Trophoblast cell (in vitro differentiated cells and primary cell): ENCODE results near the gene NABP1.
A peak's percentile ranks its signal among the peaks of the same experiment; 100 is the strongest.

Source experiments
- DNase-seq, 2 donors: peaks; one replicate each; pipeline ENCODE4 v3.0.0-alpha.2; 2016
- H2AFZ ChIP-seq: 2 replicates; pipeline ENCODE4 v1.6.1; 2013; ENCODE audit warnings: low read length, moderate library complexity, mild to moderate bottlenecking; ENCODE audit not compliant: insufficient read depth, poor library complexity
- H2AK5ac ChIP-seq: 2 replicates; pipeline ENCODE4 v1.6.1; 2013; ENCODE audit warnings: mild to moderate bottlenecking, low read length
- H2BK120ac ChIP-seq: 2 replicates; pipeline ENCODE4 v1.6.1; 2013; ENCODE audit warnings: low read length, mild to moderate bottlenecking, moderate library complexity; ENCODE audit not compliant: insufficient read depth, poor library complexity
- H2BK12ac ChIP-seq: 2 replicates; pipeline ENCODE4 v1.6.1; 2013; ENCODE audit warnings: mild to moderate bottlenecking, low read length, moderate library complexity
- H2BK5ac ChIP-seq: 2 replicates; pipeline ENCODE4 v1.6.1; 2013; ENCODE audit warnings: low read length, low read depth, moderate library complexity, mild to moderate bottlenecking; ENCODE audit not compliant: poor library complexity
- H3K14ac ChIP-seq: 2 replicates; pipeline ENCODE4 v1.6.1; 2013; ENCODE audit warnings: mild to moderate bottlenecking, low read length
- H3K18ac ChIP-seq: 2 replicates; pipeline ENCODE4 v1.6.1; 2013; ENCODE audit warnings: mild to moderate bottlenecking, low read length
- H3K23ac ChIP-seq: 2 replicates; pipeline ENCODE4 v1.6.1; 2013; ENCODE audit warnings: low read length
- H3K27ac ChIP-seq: 2 replicates; pipeline ENCODE4 v1.5.1; 2013; ENCODE audit warnings: low read depth, mild to moderate bottlenecking, inconsistent platforms, low read length, moderate library complexity
- H3K27me3 ChIP-seq: 2 replicates; pipeline ENCODE4 v1.6.1; 2013; ENCODE audit warnings: inconsistent platforms, mild to moderate bottlenecking, low read length, moderate library complexity; ENCODE audit not compliant: insufficient read depth
- H3K36me3 ChIP-seq, 2 experiments: 1 replicate in 1 of 2; 2 replicates in 1 of 2; pipeline ENCODE4 v1.6.1; 2013; ENCODE audit warnings: low read length in 2 of 2, mild to moderate bottlenecking in 2 of 2, moderate library complexity in 1 of 2; ENCODE audit not compliant: insufficient read depth in 2 of 2, control insufficient read depth in 1 of 2
- H3K4ac ChIP-seq: 2 replicates; pipeline ENCODE4 v1.6.1; 2013; ENCODE audit warnings: low read depth, mild to moderate bottlenecking, low read length, moderate library complexity
- H3K4me1 ChIP-seq, 2 experiments: 1 replicate in 1 of 2; 2 replicates in 1 of 2; pipeline ENCODE4 v1.6.1; 2013; ENCODE audit warnings: low read length in 2 of 2, mild to moderate bottlenecking in 2 of 2, moderate library complexity in 1 of 2; ENCODE audit not compliant: insufficient read depth in 2 of 2, control insufficient read depth in 1 of 2
- H3K4me2 ChIP-seq: 2 replicates; pipeline ENCODE4 v1.6.1; 2013; ENCODE audit warnings: inconsistent platforms, mild to moderate bottlenecking, low read length, moderate library complexity
- H3K4me3 ChIP-seq: 2 replicates; pipeline ENCODE4 v1.5.1; 2013; ENCODE audit warnings: mild to moderate bottlenecking, low read depth, low read length, inconsistent platforms
- H3K79me1 ChIP-seq: one replicate; pipeline ENCODE4 v1.6.1; 2013; ENCODE audit warnings: low read length
- H3K79me2 ChIP-seq: 2 replicates; pipeline ENCODE4 v1.6.1; 2013; ENCODE audit warnings: low read length, mild to moderate bottlenecking; ENCODE audit not compliant: control insufficient read depth, insufficient read depth, poor library complexity
- H3K9ac ChIP-seq: 2 replicates; pipeline ENCODE4 v1.6.1; 2013; ENCODE audit warnings: mild to moderate bottlenecking, low read length
- H3K9me3 ChIP-seq: 2 replicates; pipeline ENCODE4 v1.6.1; 2013; ENCODE audit warnings: low read depth, mild to moderate bottlenecking, control low read depth, inconsistent platforms, low read length; ENCODE audit not compliant: insufficient read depth
- H4K12ac ChIP-seq: 2 replicates; pipeline ENCODE4 v1.6.1; 2013; ENCODE audit warnings: low read depth, mild to moderate bottlenecking, low read length, moderate library complexity
- H4K8ac ChIP-seq: 2 replicates; pipeline ENCODE4 v1.6.1; 2013; ENCODE audit warnings: low read depth, mild to moderate bottlenecking, low read length, moderate library complexity
- H4K91ac ChIP-seq: one replicate; pipeline ENCODE4 v1.6.1; 2013; ENCODE audit warnings: low read depth, mild to moderate bottlenecking, low read length, moderate library complexity
- WGBS: extraction: QIAGEN DNeasy Blood & Tissue Kit; methylation state at CpG from one replicate; pipeline ENCODE4 v1.1.7; 2013; ENCODE audit warnings: missing lambda C conversion rate; ENCODE audit not compliant: insufficient read length, insufficient coverage; ENCODE audit errors: extremely low coverage; 5-methylcytosine and 5-hydroxymethylcytosine counted together

NABP1 gene

DNA sequence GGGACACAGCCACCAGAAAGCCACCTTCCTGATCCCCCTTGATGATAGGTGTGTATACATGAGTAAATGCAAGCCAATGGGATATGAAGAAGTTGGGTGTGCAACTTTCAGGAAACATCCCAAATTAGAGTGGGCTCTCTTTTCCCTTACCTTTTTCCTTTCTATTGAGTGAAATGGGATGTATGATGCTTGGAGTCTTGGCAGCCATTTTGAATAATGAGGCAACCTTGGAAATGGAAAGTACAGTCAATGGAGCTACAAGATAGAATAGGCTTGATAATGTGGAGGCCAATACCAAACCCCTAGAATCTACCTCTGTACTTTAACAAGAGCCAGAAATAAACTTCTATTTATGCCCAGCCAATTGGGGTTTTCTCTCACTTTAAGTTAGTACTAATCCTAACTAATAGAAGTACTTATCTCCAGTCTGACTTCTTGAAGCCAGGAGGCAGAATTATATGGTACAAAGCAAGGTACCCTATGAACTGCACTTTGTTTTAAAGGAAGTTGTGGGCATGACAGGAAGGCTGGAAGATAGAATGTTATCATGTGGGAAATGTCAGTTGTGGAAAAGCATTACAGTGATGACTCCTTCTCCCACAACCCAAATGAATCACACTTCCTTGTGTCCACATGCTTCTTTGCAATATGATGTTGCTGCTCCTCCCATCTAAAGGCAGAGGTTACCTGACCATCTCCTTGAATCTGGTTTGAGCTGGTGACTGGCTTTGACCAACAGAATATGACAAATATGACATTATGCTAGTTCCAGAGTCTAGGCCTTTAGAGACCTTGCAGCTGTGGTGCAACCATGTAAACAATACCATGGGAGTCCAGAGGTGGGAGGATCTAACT is 12.9 kb upstream of the NABP1 start:
- H3K36me3 ChIP-seq: no peaks in the 10 kb centered on the region
- no peak overlapping the region for H4K8ac ChIP-seq
- H2BK5ac ChIP-seq: no peak overlapping the region
- DNase-seq: peak in 1 of 2 donors; percentile 23
- no peaks in the 10 kb centered on the region for H3K9me3 ChIP-seq
- no peak overlapping the region for H3K4me2 ChIP-seq
- no peak overlapping the region for H2AFZ ChIP-seq
- no peak overlapping the region for H3K27ac ChIP-seq
- H3K79me2 ChIP-seq: no peaks in the 10 kb centered on the region
- H3K4me3 ChIP-seq: no peak overlapping the region
- no peak overlapping the region for H3K14ac ChIP-seq
- no peak overlapping the region for H3K9ac ChIP-seq
- H4K12ac ChIP-seq: no peak overlapping the region
- peaks cover 4 to 6% of the 10 kb centered on the region in 2 experiments for H3K4me1 ChIP-seq
- H3K27me3 ChIP-seq: no peaks in the 10 kb centered on the region
- H3K4ac ChIP-seq: no peak overlapping the region
- H3K23ac ChIP-seq: no peak overlapping the region
- H4K91ac ChIP-seq: peak overlapping the region; percentile 11
- no peak overlapping the region for H3K18ac ChIP-seq
- H2BK120ac ChIP-seq: no peak overlapping the region
- peak overlapping the region; percentile 8 for H2BK12ac ChIP-seq
- H3K79me1 ChIP-seq: peaks cover 5% of the 10 kb centered on the region
- no peak overlapping the region for H2AK5ac ChIP-seq

GRCh38 chr2:191666226-191666625 is 11.7 kb upstream of the NABP1 start:
- Histone ChIP-seq H4K12ac (no peak overlapping the region), H3K14ac (no peak overlapping the region), H3K4me3 (no peak overlapping the region), H2BK12ac (no peak overlapping the region), H3K9me3 (no peaks in the 10 kb centered on the region), H3K79me2 (no peaks in the 10 kb centered on the region), H3K4me2 (no peak overlapping the region), H3K36me3 (no peaks in the 10 kb centered on the region), H3K4me1 (peaks cover 4 to 6% of the 10 kb centered on the region in 2 experiments), H4K8ac (peak overlapping the region; percentile 51), H3K27ac (peak overlapping the region; percentile 39), H2BK5ac (no peak overlapping the region), H3K18ac (no peak overlapping the region), H3K27me3 (no peaks in the 10 kb centered on the region), H3K23ac (no peak overlapping the region), H4K91ac (no peak overlapping the region), H2BK120ac (peak overlapping the region; percentile 31), H2AK5ac (no peak overlapping the region), H3K9ac (no peak overlapping the region), H3K79me1 (peaks cover 2% of the 10 kb centered on the region), H2AFZ (no peak overlapping the region), H3K4ac (no peak overlapping the region)
- no peak for DNase-seq
- no CpG with 5 or more reads among the region's 4 CpGs for WGBS

GRCh38 chr2:191666732-191667131 is 11.2 kb upstream of the NABP1 start:
- Histone ChIP-seq H3K23ac (no peak overlapping the region), H2BK12ac (no peak overlapping the region), H3K79me1 (peaks cover 2% of the 10 kb centered on the region), H3K27me3 (no peaks in the 10 kb centered on the region), H2AK5ac (no peak overlapping the region), H3K18ac (no peak overlapping the region), H4K8ac (no peak overlapping the region), H3K4me1 (peaks cover 4 to 6% of the 10 kb centered on the region in 2 experiments), H3K79me2 (no peaks in the 10 kb centered on the region), H2BK120ac (no peak overlapping the region), H4K12ac (no peak overlapping the region), H3K9me3 (no peaks in the 10 kb centered on the region), H3K14ac (no peak overlapping the region), H3K4ac (no peak overlapping the region), H2BK5ac (peak overlapping the region; percentile 23), H4K91ac (no peak overlapping the region), H3K4me2 (no peak overlapping the region), H2AFZ (no peak overlapping the region), H3K36me3 (no peaks in the 10 kb centered on the region), H3K9ac (no peak overlapping the region), H3K27ac (peak overlapping the region; percentile 39), H3K4me3 (no peak overlapping the region)
- WGBS: no CpG with 5 or more reads among the region's 3 CpGs
- peak; percentile 14 to 45 for DNase-seq

DNA sequence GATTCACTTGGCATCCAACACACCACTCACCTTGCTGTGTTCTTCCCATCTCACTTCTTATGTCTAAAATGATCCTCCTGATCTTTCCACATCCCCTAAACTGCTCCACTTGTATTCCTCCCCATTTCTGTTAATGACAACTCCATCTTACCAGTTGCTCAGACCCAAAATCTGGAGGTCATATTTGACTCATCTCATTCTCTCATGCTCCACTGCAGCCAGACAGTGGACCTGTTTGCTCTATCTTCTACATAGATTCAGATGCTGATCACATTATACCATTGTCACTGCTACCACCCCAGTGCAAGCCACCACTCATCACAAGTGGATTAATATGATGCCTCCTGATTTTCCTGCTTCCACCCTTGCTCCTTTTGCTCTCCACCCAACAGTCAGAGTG is 7.9 kb upstream of the NABP1 start:
- Histone ChIP-seq H3K23ac (no peak overlapping the region), H2AK5ac (no peak overlapping the region), H4K91ac (no peak overlapping the region), H3K79me2 (no peaks in the 10 kb centered on the region), H3K36me3 (no peaks in the 10 kb centered on the region), H2AFZ (no peak overlapping the region), H3K4me2 (no peak overlapping the region), H3K4me3 (no peak overlapping the region), H3K4me1 (peaks cover 4 to 6% of the 10 kb centered on the region in 2 experiments), H4K12ac (no peak overlapping the region), H2BK5ac (no peak overlapping the region), H3K9me3 (no peaks in the 10 kb centered on the region), H3K14ac (no peak overlapping the region), H3K4ac (no peak overlapping the region), H3K27me3 (no peaks in the 10 kb centered on the region), H3K18ac (no peak overlapping the region), H2BK12ac (no peak overlapping the region), H4K8ac (no peak overlapping the region), H3K27ac (no peak overlapping the region), H3K79me1 (peaks cover 2% of the 10 kb centered on the region), H2BK120ac (no peak overlapping the region), H3K9ac (no peak overlapping the region)
- no peak for DNase-seq
